H1 (cell line): ENCODE results near the gene PRKAR2B. TPM values are rescaled to one million over a fixed set of nuclear protein-coding genes. Genes with fewer than 3 reads are reported as not detected.
A peak's percentile ranks its signal among the peaks of the same experiment; 100 is the strongest.

ENCODE experiments used
- CTCF ChIA-PET: fragments of 300-600 bp; sonication (Branson Sonifier 250); formaldehyde crosslinking; loops from one replicate; lab custom pipeline; 2021; ENCODE audit not compliant: partially characterized antibody; lab: Charles Lee
- POLR2A ChIA-PET: fragments of 300-600 bp; sonication (Branson Sonifier 250); formaldehyde crosslinking; loops from one replicate; lab custom pipeline; 2021; ENCODE audit warnings: inconsistent platforms; ENCODE audit not compliant: partially characterized antibody; lab: Charles Lee
- DNase-seq, 2 experiments: peaks; one replicate each; pipeline versions ENCODE4 v3.0.0 to v3.0.0-alpha.2; 2010 to 2022; ENCODE audit warnings: low spot score in 2 of 2, low read depth in 1 of 2, mixed read lengths in 1 of 2
- FAIRE-seq: peaks from 2 replicates; lab custom pipeline; 2011; peaks lifted over from hg19 to GRCh38; lab: Jason Lieb, UNC
- H2AFZ ChIP-seq: 2 replicates; pipeline ENCODE4 v1.8.1; 2012; ENCODE audit warnings: low read length, inconsistent platforms
- H2AK5ac ChIP-seq: 2 replicates; pipeline ENCODE4 v1.6.1; 2013; ENCODE audit warnings: low read depth, low read length
- H2BK120ac ChIP-seq: replicated peaks from 2 replicates; pipeline ENCODE3; 2013; ENCODE audit warnings: low read depth, low read length, inconsistent platforms
- H2BK12ac ChIP-seq: 2 replicates; pipeline ENCODE4 v1.6.1; 2013; ENCODE audit warnings: low read depth, low read length
- H2BK15ac ChIP-seq: 2 replicates; pipeline ENCODE4 v1.6.1; 2013; ENCODE audit warnings: low read length
- H2BK20ac ChIP-seq: 2 replicates; pipeline ENCODE4 v1.6.1; 2013; ENCODE audit warnings: low read length
- H2BK5ac ChIP-seq: 2 replicates; pipeline ENCODE4 v1.6.1; 2013; ENCODE audit warnings: low read depth, low read length
- H3K14ac ChIP-seq: 2 replicates; pipeline ENCODE4 v1.6.1; 2013; ENCODE audit warnings: inconsistent platforms; ENCODE audit not compliant: insufficient read length
- H3K18ac ChIP-seq: 2 replicates; pipeline ENCODE4 v1.6.1; 2013; ENCODE audit warnings: low read length; ENCODE audit errors: extremely low read depth
- H3K23ac ChIP-seq: 2 replicates; pipeline ENCODE4 v1.6.1; 2013; ENCODE audit warnings: inconsistent platforms; ENCODE audit not compliant: insufficient read length
- H3K23me2 ChIP-seq: 2 replicates; pipeline ENCODE4 v1.6.1; 2013; ENCODE audit warnings: low read depth, low read length
- H3K27ac ChIP-seq: 2 replicates; pipeline ENCODE4 v1.6.1; 2011; ENCODE audit warnings: low read depth, low read length, inconsistent platforms
- H3K27me3 ChIP-seq, 4 experiments: replicated peaks in 1 of 4; 1 replicate in 1 of 4; 2 replicates in 3 of 4; pipeline versions ENCODE4 v1.6.1 to v1.8.1; 2011 to 2013; ENCODE audit warnings: low read length in 3 of 4, mild to moderate bottlenecking in 3 of 4, inconsistent platforms in 2 of 4, mixed read lengths in 2 of 4, moderate library complexity in 1 of 4; ENCODE audit not compliant: control insufficient read depth in 3 of 4, insufficient read depth in 3 of 4; ENCODE audit errors: extremely low read depth in 1 of 4
- H3K36me3 ChIP-seq, 4 experiments: 2 replicates each; pipeline versions ENCODE4 v1.6.1 to v1.8.1; 2011 to 2013; ENCODE audit warnings: mild to moderate bottlenecking in 4 of 4, low read length in 3 of 4, moderate library complexity in 2 of 4, control low read depth in 1 of 4, inconsistent platforms in 1 of 4; ENCODE audit not compliant: insufficient read depth in 4 of 4, control insufficient read depth in 2 of 4
- H3K4ac ChIP-seq: replicated peaks from 2 replicates; pipeline ENCODE3; 2013; ENCODE audit warnings: low read length, low read depth, mixed read lengths, inconsistent platforms; ENCODE audit not compliant: insufficient read length
- H3K4me1 ChIP-seq, 4 experiments: replicated peaks in 1 of 4; 1 replicate in 1 of 4; 2 replicates in 3 of 4; pipeline versions ENCODE4 v1.6.1 to v1.8.1; 2011 to 2013; ENCODE audit warnings: low read length in 3 of 4, inconsistent platforms in 2 of 4, mixed read lengths in 1 of 4; ENCODE audit not compliant: insufficient read depth in 4 of 4, control insufficient read depth in 3 of 4
- H3K4me2 ChIP-seq, 2 experiments: 2 replicates each; pipeline versions ENCODE4 v1.6.1 to v1.8.1; 2011 to 2013; ENCODE audit warnings: low read depth in 2 of 2, low read length in 2 of 2, control low read depth in 1 of 2, inconsistent platforms in 1 of 2, mild to moderate bottlenecking in 1 of 2; ENCODE audit not compliant: insufficient read depth in 1 of 2
- H3K4me3 ChIP-seq, 4 experiments: fragments of 200-600, 300-600 bp in 1 of 4; sonication (generic), shearing (Covaris generic), sonication (Bioruptor Twin) in 1 of 4; 2 replicates each; pipeline versions ENCODE4 v1.5.1 to v1.8.1; 2011 to 2016; ENCODE audit warnings: low read length in 4 of 4, low read depth in 3 of 4, control low read depth in 2 of 4, inconsistent platforms in 2 of 4, mild to moderate bottlenecking in 2 of 4, mixed read lengths in 1 of 4, moderate library complexity in 1 of 4; ENCODE audit not compliant: insufficient read depth in 2 of 4; ENCODE audit errors: extremely low read depth in 1 of 4
- H3K56ac ChIP-seq: replicated peaks from 2 replicates; pipeline ENCODE3; 2013; ENCODE audit warnings: low read depth, mild to moderate bottlenecking, mixed read lengths, low read length, inconsistent platforms; ENCODE audit not compliant: insufficient read length
- H3K79me1 ChIP-seq: 2 replicates; pipeline ENCODE4 v1.6.1; 2013; ENCODE audit warnings: low read depth, low read length, control low read depth
- H3K79me2 ChIP-seq, 2 experiments: 2 replicates each; pipeline versions ENCODE4 v1.6.1 to v1.8.1; 2012 to 2013; ENCODE audit warnings: low read length in 2 of 2, mild to moderate bottlenecking in 2 of 2, inconsistent platforms in 1 of 2; ENCODE audit not compliant: insufficient read depth in 2 of 2, control insufficient read depth in 1 of 2
- H3K9ac ChIP-seq, 4 experiments: replicated peaks in 1 of 4; 1 replicate in 1 of 4; 2 replicates in 3 of 4; pipeline versions ENCODE4 v1.6.1 to v1.8.1; 2011 to 2013; ENCODE audit warnings: low read depth in 3 of 4, low read length in 3 of 4, control low read depth in 2 of 4, mild to moderate bottlenecking in 2 of 4, moderate library complexity in 2 of 4, inconsistent platforms in 1 of 4; ENCODE audit errors: extremely low read depth in 1 of 4
- H3K9me3 ChIP-seq, 2 experiments: 2 replicates each; pipeline versions ENCODE4 v1.6.1 to v1.8.1; 2012 to 2013; ENCODE audit warnings: mild to moderate bottlenecking in 2 of 2, moderate library complexity in 2 of 2, control low read depth in 1 of 2, inconsistent platforms in 1 of 2, low read depth in 1 of 2, low read length in 1 of 2, mixed read lengths in 1 of 2; ENCODE audit not compliant: insufficient read depth in 2 of 2
- H4K20me1 ChIP-seq, 2 experiments: replicated peaks in 1 of 2; 2 replicates each; pipeline versions ENCODE3 to v1.8.1; 2011 to 2013; ENCODE audit warnings: inconsistent platforms in 2 of 2, low read length in 2 of 2, mild to moderate bottlenecking in 1 of 2; ENCODE audit not compliant: insufficient read depth in 2 of 2, control insufficient read depth in 1 of 2
- H4K5ac ChIP-seq: 2 replicates; pipeline ENCODE4 v1.6.1; 2013; ENCODE audit warnings: low read length, low read depth, mixed read lengths, inconsistent platforms; ENCODE audit not compliant: insufficient read length
- H4K8ac ChIP-seq: 2 replicates; pipeline ENCODE4 v1.8.0; 2013; ENCODE audit warnings: mild to moderate bottlenecking, moderate library complexity, low read length, inconsistent platforms; ENCODE audit not compliant: insufficient read depth; ENCODE audit errors: extremely low read depth
- H4K91ac ChIP-seq: replicated peaks from 2 replicates; pipeline ENCODE3; 2013; ENCODE audit warnings: low read length, mixed read lengths, inconsistent platforms; ENCODE audit not compliant: insufficient read length
- BCL11A ChIP-seq, 2 experiments: IDR thresholded peaks; one replicate each; pipeline ENCODE4 v1.6.1; 2011; ENCODE audit warnings: low read depth in 2 of 2, low read length in 2 of 2, mild to moderate bottlenecking in 2 of 2
- CHD1 ChIP-seq: IDR thresholded peaks from 2 replicates; pipeline ENCODE4 v1.6.1; 2012; ENCODE audit warnings: low read depth, low read length, improper control_type of control experiment
- EGR1 ChIP-seq: IDR thresholded peaks from 2 replicates; pipeline ENCODE4 v1.6.1; 2011; ENCODE audit warnings: low read depth, low read length, borderline replicate concordance
- EZH2 ChIP-seq: fragments of 200-600 bp; sonication (generic); IDR thresholded peaks from 2 replicates; pipeline ENCODE4 v1.7.1; 2012; ENCODE audit warnings: low read depth, mild to moderate bottlenecking, moderate library complexity, low read length, inconsistent platforms; ENCODE audit not compliant: severe bottlenecking
- FOSL1 ChIP-seq: IDR thresholded peaks from 2 replicates; pipeline ENCODE4 v1.6.1; 2011; ENCODE audit warnings: mild to moderate bottlenecking, low read depth, low read length, moderate library complexity; ENCODE audit not compliant: insufficient read depth
- KDM1A ChIP-seq: fragments of 200-600, 300-600 bp; sonication (generic); IDR thresholded peaks from 2 replicates; pipeline ENCODE4 v1.7.1; 2016; ENCODE audit warnings: mild to moderate bottlenecking, low read length, borderline replicate concordance
- NRF1 ChIP-seq: IDR thresholded peaks from 2 replicates; pipeline ENCODE4 v1.6.1; 2011; ENCODE audit warnings: mild to moderate bottlenecking, low read depth, low read length, improper control_type of control experiment
- RAD21 ChIP-seq, 2 experiments: IDR thresholded peaks in 1 of 2; conservative IDR thresholded peaks in 1 of 2; 2 replicates each; pipeline ENCODE4 v1.6.1; 2011; ENCODE audit warnings: low read depth in 2 of 2, low read length in 2 of 2, improper control_type of control experiment in 1 of 2, inconsistent platforms in 1 of 2, mild to moderate bottlenecking in 1 of 2, moderate library complexity in 1 of 2
- SIN3A ChIP-seq, 2 experiments: IDR thresholded peaks in 1 of 2; conservative IDR thresholded peaks in 1 of 2; 2 replicates each; pipeline ENCODE4 v1.6.1; 2011 to 2012; ENCODE audit warnings: low read length in 2 of 2, improper control_type of control experiment in 1 of 2, low read depth in 1 of 2, mild to moderate bottlenecking in 1 of 2
- SIRT6 ChIP-seq: IDR thresholded peaks from one replicate; pipeline ENCODE4 v1.7.1; 2012; ENCODE audit warnings: low read length, inconsistent platforms
- TCF12 ChIP-seq: IDR thresholded peaks from 2 replicates; pipeline ENCODE4 v1.6.1; 2011; ENCODE audit warnings: low read depth, mild to moderate bottlenecking, low read length
- YY1 ChIP-seq: IDR thresholded peaks from 2 replicates; pipeline ENCODE4 v1.6.1; 2011; ENCODE audit warnings: low read depth, mild to moderate bottlenecking, low read length
- WGBS, 2 experiments: shearing (Covaris generic) in 1 of 2; methylation state at CpG; one replicate each; pipeline versions ENCODE4 v1.1.6 to v1.1.7; 2013 to 2015; ENCODE audit warnings: low lambda C conversion rate in 2 of 2, mixed read lengths in 2 of 2, inconsistent platforms in 1 of 2, low coverage in 1 of 2, missing lambda C conversion rate in 1 of 2; ENCODE audit not compliant: insufficient replicate concordance in 2 of 2, insufficient coverage in 1 of 2, insufficient read length in 1 of 2; ENCODE audit errors: extremely low coverage in 1 of 2, missing lambda C conversion rate in 1 of 2; 5-methylcytosine and 5-hydroxymethylcytosine counted together
- polyA plus RNA-seq, 7 experiments: library from polyadenylated mRNA; depleted of rRNA in 3 of 7; stranded (reverse) in 5 of 7; unstranded in 2 of 7; fragments of >200 nt in 5 of 7; fragments of 200-250 nt in 2 of 7; gene quantifications; 1 replicate in 5 of 7; 2 replicates in 1 of 7; 4 replicates in 1 of 7; pipeline versions ENCODE4 v1.2.1 to v1.2.3, GENCODE V29; 2011 to 2013; ENCODE audit warnings: missing spikeins in 2 of 7, mixed read lengths in 2 of 7
- total RNA-seq: library from RNA; stranded (reverse); fragmentation: NEBNext Ultra II Directional; extraction: Animal tissue kit (Norgen Biotek cat#: 25700); gene quantifications from 2 replicates; pipeline ENCODE4 v1.2.1, GENCODE V29; 2021

Gene PRKAR2B
- total and polyA plus RNA-seq, 2 of the 8 experiments (the other 6 are each of a cell fraction or from before 2014, with no cell fraction given): 10.4 to 37.0 TPM

- Histone ChIP-seq H4K8ac (no peak overlapping the region; the same call in 1 of the 2 replicates), H2BK20ac (no peak overlapping the region), H3K27me3 (no peaks in the 10 kb centered on the region), H3K36me3 (no peaks in the 10 kb centered on the region), H3K18ac (no peak overlapping the region), H2BK120ac (no peak overlapping the region), H2BK5ac (no peak overlapping the region), H3K56ac (no peak overlapping the region), H3K9ac (peak overlapping the region in 1 of 4 experiments; percentile 21; a peak in 1 of 7 replicates), H3K14ac (no peak overlapping the region), H3K79me2 (peaks cover 0 to 43% of the 10 kb centered on the region in 2 experiments; a peak in 3 of 4 replicates), H2AK5ac (no peak overlapping the region), H2AFZ (no peak overlapping the region), H4K91ac (no peak overlapping the region), H3K9me3 (no peaks in the 10 kb centered on the region), H3K4me1 (peaks cover 0 to 2% (median 0%) of the 10 kb centered on the region in 4 experiments; a peak in 3 of 7 replicates), H4K20me1 (peaks cover 0 to 3% of the 10 kb centered on the region in 2 experiments), H3K23ac (no peak overlapping the region), H3K4ac (no peak overlapping the region), H3K23me2 (no peaks in the 10 kb centered on the region), H4K5ac (no peak overlapping the region), H2BK15ac (no peak overlapping the region), H3K79me1 (no peaks in the 10 kb centered on the region), H3K4me3 (no peak overlapping the region), H3K4me2 (no peak overlapping the region), H2BK12ac (no peak overlapping the region), H3K27ac (no peak overlapping the region)
- 90% methylated on average over 8 of the region's 8 CpGs; no CpG with 5 or more reads in 1 of the 2 experiments for WGBS, 2 experiments
- POLR2A ChIA-PET: no interaction called here
- DNase-seq (no peak), FAIRE-seq (no peak)
- CTCF ChIA-PET: interaction anchor here (1.4 to 2.9 kb wide), 2 partner anchors 9 to 97 kb away, joined by 3 to 12 read pairs; no protein-coding TSS in a partner anchor
- TF ChIP-seq BCL11A (IDR thresholded peaks at IDR 0.05; ENCODE audit: low read depth in 2 of 2, low read length in 2 of 2) (no peak), TCF12 (no peak), RAD21 (IDR thresholded peaks at IDR 0.05 in 1 of 2, conservative IDR thresholded peaks at IDR 0.05 in 1 of 2; ENCODE audit: low read depth in 2 of 2, low read length in 2 of 2) (no peak), YY1 (no peak), EZH2 (no peak), SIN3A (conservative IDR thresholded peaks at IDR 0.05 in 1 of 2, IDR thresholded peaks at IDR 0.05 in 1 of 2; ENCODE audit: low read depth in 1 of 2, low read length in 2 of 2) (no peak), KDM1A (no peak), EGR1 (no peak), NRF1 (no peak), CHD1 (no peak), FOSL1 (no peak), SIRT6 (no peak)
These were observed 12.4 kb downstream of the PRKAR2B start for GRCh38 chr7:107056728-107057473.
